ENCODE measurements around the gene ZXDB. TPM values are rescaled to one million over a fixed set of nuclear protein-coding genes. Genes with fewer than 3 reads are reported as not detected.

Gene ZXDB
- total and polyA plus RNA-seq, 10 of the 15 experiments (the other 5 are each of a cell fraction or from before 2014, with no cell fraction given) = 0.47 to 8.1 (median 2.9) TPM

DNA sequence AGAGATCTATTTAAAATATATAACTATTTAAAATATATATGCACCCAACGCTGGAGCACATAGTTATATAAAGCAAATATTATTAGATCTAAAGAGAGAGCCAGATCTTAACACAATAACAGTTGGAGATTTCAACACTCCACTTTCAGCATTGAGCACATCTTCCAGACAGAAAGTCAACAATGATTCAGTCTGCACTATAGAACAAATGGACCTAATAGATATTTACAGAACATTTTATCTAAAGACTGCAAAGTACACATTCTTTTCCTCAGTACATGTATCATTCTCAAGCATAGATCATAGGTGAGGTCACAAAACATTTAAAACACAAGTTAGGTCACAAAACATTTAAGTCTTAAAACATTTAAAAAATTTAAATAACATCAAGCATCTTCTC lies 51.9 kb downstream of the ZXDB start (continued):
- no peak for TF ChIP-seq ZNF274 (IDR thresholded peaks at IDR 0.05; ENCODE audit: insufficient read depth, insufficient read length)
- no peak for TF ChIP-seq CHD1 (IDR thresholded peaks at IDR 0.05; ENCODE audit: low read depth, low read length)

DNA sequence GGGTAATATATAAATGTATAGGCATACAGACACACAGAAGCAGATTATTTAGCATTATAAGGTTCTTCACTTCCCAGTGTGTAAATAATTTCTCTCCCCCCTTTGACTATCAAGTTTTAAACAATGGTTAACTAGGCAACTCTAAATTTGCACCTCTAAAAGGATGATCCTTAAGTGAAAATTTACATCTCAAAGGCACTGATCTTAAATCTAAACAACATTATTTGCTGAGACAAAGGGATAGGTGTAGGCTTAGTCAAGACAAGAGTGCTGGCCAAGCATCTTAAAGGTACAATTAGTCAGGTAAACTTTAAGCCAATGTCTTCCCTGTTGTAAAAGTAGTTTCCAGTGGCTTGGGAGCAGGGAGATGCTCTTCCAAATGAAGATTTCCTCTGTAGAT lies 55.2 kb downstream of the ZXDB start:
- SMC1A ChIA-PET (ENCODE audit: uncharacterized antibody, unreplicated experiment) = no interaction called here
- BruUV-seq (replicated peaks) = no TSS peak
- no peak overlapping the region for H3K4me3 ChIP-seq
- no peak for ATAC-seq
- H3K27ac ChIP-seq (ENCODE audit: control insufficient read depth, insufficient read depth) = no peak overlapping the region
- no peak overlapping the region for H2AFZ ChIP-seq (ENCODE audit: control insufficient read depth, low read depth, low read length)
- H3K4me1 ChIP-seq (ENCODE audit: control insufficient read depth, insufficient read depth, low read length) = no peaks in the 10 kb centered on the region
- POLR2A ChIA-PET = no interaction called here
- H3K9ac ChIP-seq (ENCODE audit: control insufficient read depth, insufficient read depth, low read length) = no peak overlapping the region
- H3K9me3 ChIP-seq (replicated peaks; ENCODE audit: control insufficient read depth, insufficient read depth, low read length) = no peaks in the 10 kb centered on the region
- TF ChIP-seq HDAC2 (IDR thresholded peaks at IDR 0.05) (no peak), HDGF (IDR thresholded peaks at IDR 0.05) (no peak), SMC3 (IDR thresholded peaks at IDR 0.05; ENCODE audit: borderline replicate concordance, low read length) (no peak), WRNIP1 (IDR thresholded peaks at IDR 0.05; ENCODE audit: borderline replicate concordance, low read depth, low read length) (no peak), SIX5 (IDR thresholded peaks at IDR 0.05; ENCODE audit: low read depth, low read length, severe bottlenecking) (no peak), ZSCAN29 (IDR thresholded peaks at IDR 0.05) (no peak), BMI1 (IDR thresholded peaks at IDR 0.05; ENCODE audit: borderline replicate concordance) (no peak), GATAD2B (conservative IDR thresholded peaks at IDR 0.05; ENCODE audit: low read depth) (no peak), HCFC1 (IDR thresholded peaks at IDR 0.05; ENCODE audit: low read length) (no peak), YBX1 (IDR thresholded peaks at IDR 0.05) (no peak), HDAC6 (IDR thresholded peaks at IDR 0.05; ENCODE audit: unreplicated experiment) (no peak), PAX5 (IDR thresholded peaks at IDR 0.05; ENCODE audit: borderline replicate concordance, low read depth, low read length) (no peak), MYB (IDR thresholded peaks at IDR 0.05; ENCODE audit: borderline replicate concordance, low read depth, low read length) (no peak)
- TF ChIP-seq, protein P1, sequence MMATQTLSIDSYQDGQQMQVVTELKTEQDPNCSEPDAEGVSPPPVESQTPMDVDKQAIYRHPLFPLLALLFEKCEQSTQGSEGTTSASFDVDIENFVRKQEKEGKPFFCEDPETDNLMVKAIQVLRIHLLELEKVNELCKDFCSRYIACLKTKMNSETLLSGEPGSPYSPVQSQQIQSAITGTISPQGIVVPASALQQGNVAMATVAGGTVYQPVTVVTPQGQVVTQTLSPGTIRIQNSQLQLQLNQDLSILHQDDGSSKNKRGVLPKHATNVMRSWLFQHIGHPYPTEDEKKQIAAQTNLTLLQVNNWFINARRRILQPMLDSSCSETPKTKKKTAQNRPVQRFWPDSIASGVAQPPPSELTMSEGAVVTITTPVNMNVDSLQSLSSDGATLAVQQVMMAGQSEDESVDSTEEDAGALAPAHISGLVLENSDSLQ (IDR thresholded peaks at IDR 0.05) = no peak
- TF ChIP-seq, protein P2, sequence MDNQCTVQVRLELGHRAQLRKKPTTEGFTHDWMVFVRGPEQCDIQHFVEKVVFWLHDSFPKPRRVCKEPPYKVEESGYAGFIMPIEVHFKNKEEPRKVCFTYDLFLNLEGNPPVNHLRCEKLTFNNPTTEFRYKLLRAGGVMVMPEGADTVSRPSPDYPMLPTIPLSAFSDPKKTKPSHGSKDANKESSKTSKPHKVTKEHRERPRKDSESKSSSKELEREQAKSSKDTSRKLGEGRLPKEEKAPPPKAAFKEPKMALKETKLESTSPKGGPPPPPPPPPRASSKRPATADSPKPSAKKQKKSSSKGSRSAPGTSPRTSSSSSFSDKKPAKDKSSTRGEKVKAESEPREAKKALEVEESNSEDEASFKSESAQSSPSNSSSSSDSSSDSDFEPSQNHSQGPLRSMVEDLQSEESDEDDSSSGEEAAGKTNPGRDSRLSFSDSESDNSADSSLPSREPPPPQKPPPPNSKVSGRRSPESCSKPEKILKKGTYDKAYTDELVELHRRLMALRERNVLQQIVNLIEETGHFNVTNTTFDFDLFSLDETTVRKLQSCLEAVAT (IDR thresholded peaks at IDR 0.05) = no peak
- TF ChIP-seq, protein P3, sequence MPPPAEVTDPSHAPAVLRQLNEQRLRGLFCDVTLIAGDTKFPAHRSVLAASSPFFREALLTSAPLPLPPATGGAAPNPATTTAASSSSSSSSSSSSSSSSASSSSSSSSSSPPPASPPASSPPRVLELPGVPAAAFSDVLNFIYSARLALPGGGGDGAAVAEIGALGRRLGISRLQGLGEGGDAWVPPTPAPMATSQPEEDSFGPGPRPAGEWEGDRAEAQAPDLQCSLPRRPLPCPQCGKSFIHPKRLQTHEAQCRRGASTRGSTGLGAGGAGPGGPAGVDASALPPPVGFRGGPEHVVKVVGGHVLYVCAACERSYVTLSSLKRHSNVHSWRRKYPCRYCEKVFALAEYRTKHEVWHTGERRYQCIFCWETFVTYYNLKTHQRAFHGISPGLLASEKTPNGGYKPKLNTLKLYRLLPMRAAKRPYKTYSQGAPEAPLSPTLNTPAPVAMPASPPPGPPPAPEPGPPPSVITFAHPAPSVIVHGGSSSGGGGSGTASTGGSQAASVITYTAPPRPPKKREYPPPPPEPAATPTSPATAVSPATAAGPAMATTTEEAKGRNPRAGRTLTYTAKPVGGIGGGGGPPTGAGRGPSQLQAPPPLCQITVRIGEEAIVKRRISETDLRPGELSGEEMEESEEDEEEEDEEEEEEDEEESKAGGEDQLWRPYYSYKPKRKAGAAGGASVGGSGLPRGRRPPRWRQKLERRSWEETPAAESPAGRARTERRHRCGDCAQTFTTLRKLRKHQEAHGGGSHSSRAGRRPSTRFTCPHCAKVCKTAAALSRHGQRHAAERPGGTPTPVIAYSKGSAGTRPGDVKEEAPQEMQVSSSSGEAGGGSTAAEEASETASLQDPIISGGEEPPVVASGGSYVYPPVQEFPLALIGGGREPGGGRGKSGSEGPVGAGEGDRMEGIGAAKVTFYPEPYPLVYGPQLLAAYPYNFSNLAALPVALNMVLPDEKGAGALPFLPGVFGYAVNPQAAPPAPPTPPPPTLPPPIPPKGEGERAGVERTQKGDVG (CRISPR knock-in tag; IDR thresholded peaks at IDR 0.05) = no peak
- no peaks in the 10 kb centered on the region for H3K27me3 ChIP-seq (replicated peaks in 1 of 2; ENCODE audit: control insufficient read depth in 2 of 2, insufficient read depth in 2 of 2, low read length in 1 of 2)
- intact Hi-C loops (cut with micrococcal nuclease; ENCODE audit: unreplicated experiment) = no loop called here
- DNase-seq (ENCODE audit: low read depth, low spot score) = no peak
- RAD21 ChIA-PET (ENCODE audit: unreplicated experiment) = no interaction called here
- H3K79me2 ChIP-seq (ENCODE audit: control insufficient read depth, insufficient read depth, low read length) = no peaks in the 10 kb centered on the region
- FAIRE-seq = no peak
- CTCF ChIA-PET = no interaction called here
- H3K4me2 ChIP-seq (ENCODE audit: control insufficient read depth, insufficient read depth) = no peak overlapping the region
- in situ Hi-C loops (cut with MboI) = no loop called here
- no peaks in the 10 kb centered on the region for H3K36me3 ChIP-seq (ENCODE audit: control insufficient read depth in 2 of 2, insufficient read depth in 2 of 2, low read length in 1 of 2)
- no peaks in the 10 kb centered on the region for H4K20me1 ChIP-seq (ENCODE audit: control insufficient read depth, insufficient read depth)
